Lung (tissue), 12 donors: ENCODE measurements around the gene ZGPAT. TPM values are rescaled to one million over a fixed set of nuclear protein-coding genes. Genes with fewer than 3 reads are reported as not detected.

Source experiments
- ATAC-seq: fragments of 200-7000 bp; cut with Tn5 transposase; one replicate; pipeline ENCODE4 v1.9.1; 2020; ENCODE audit warnings: moderate number of reproducible peaks; ENCODE audit not compliant: insufficient read depth, low FRiP score
- DNase-seq, 3 donors: peaks; one replicate each; pipeline ENCODE4 v3.0.0-alpha.2; 2013 to 2017
- H3K27ac ChIP-seq, 2 donors: one replicate each; pipeline ENCODE4 v1.5.1; 2013; ENCODE audit warnings: mild to moderate bottlenecking in 2 of 2, moderate library complexity in 2 of 2, control low read depth in 1 of 2, inconsistent platforms in 1 of 2, low read depth in 1 of 2, low read length in 1 of 2
- H3K27me3 ChIP-seq, 3 donors: one replicate each; pipeline ENCODE4 v1.5.1; 2013; ENCODE audit warnings: low read length in 2 of 3; ENCODE audit not compliant: control insufficient read depth in 3 of 3, insufficient read depth in 3 of 3
- H3K36me3 ChIP-seq, 4 donors: one replicate each; pipeline ENCODE4 v1.5.1; 2013; ENCODE audit warnings: low read length in 4 of 4, mild to moderate bottlenecking in 1 of 4, moderate library complexity in 1 of 4; ENCODE audit not compliant: control insufficient read depth in 4 of 4, insufficient read depth in 4 of 4
- H3K4me1 ChIP-seq, 5 donors: one replicate each; pipeline ENCODE4 v1.5.1; 2013; ENCODE audit warnings: low read length in 5 of 5, mild to moderate bottlenecking in 2 of 5, moderate library complexity in 1 of 5; ENCODE audit not compliant: control insufficient read depth in 5 of 5, insufficient read depth in 5 of 5
- H3K4me3 ChIP-seq: one replicate; pipeline ENCODE4 v1.5.1; 2013; ENCODE audit warnings: mild to moderate bottlenecking, control low read depth, moderate library complexity
- H3K9ac ChIP-seq, 2 donors: one replicate each; pipeline ENCODE4 v1.5.1; 2013; ENCODE audit warnings: low read length in 2 of 2, control low read depth in 1 of 2; ENCODE audit not compliant: insufficient read depth in 1 of 2
- H3K9me3 ChIP-seq, 4 donors: one replicate each; pipeline ENCODE4 v1.5.1; 2013; ENCODE audit warnings: low read length in 3 of 4, mild to moderate bottlenecking in 1 of 4, moderate library complexity in 1 of 4; ENCODE audit not compliant: control insufficient read depth in 4 of 4, insufficient read depth in 3 of 4
- WGBS, 2 donors: extraction: QIAGEN DNeasy Blood & Tissue Kit; methylation state at CpG; one replicate each; pipeline ENCODE4 v1.1.7; 2013; 5-methylcytosine and 5-hydroxymethylcytosine counted together
- polyA plus RNA-seq, 2 donors: library from polyadenylated mRNA; stranded (reverse); fragments of 200-250 nt; gene quantifications; one replicate each; pipeline ENCODE4 v1.2.1, GENCODE V29; 2013
- total RNA-seq, 2 donors: library from RNA; depleted of rRNA in 1 of 2; stranded (reverse); fragments of >200 nt in 1 of 2; gene quantifications; one replicate each; pipeline ENCODE4 v1.2.1, GENCODE V29; 2014 to 2021
- TF ChIP-seq, protein P1 (sequence below): IDR thresholded peaks from 2 replicates; pipeline ENCODE4 v1.5.1; 2012; ENCODE audit warnings: mild to moderate bottlenecking; ENCODE audit errors: control extremely low read depth, extremely low read depth
- donor health status: control.
- donor health status: control.
- donor health status: Bipolar disorder and iron deficiency.
- donor health status: healthy.
- donor health status: DM: yes; HTN: yes; CAD: no.

The ZGPAT gene
- total and polyA plus RNA-seq, 4 donors, result 18.3 to 45.0 (median 33.7) TPM

DNA sequence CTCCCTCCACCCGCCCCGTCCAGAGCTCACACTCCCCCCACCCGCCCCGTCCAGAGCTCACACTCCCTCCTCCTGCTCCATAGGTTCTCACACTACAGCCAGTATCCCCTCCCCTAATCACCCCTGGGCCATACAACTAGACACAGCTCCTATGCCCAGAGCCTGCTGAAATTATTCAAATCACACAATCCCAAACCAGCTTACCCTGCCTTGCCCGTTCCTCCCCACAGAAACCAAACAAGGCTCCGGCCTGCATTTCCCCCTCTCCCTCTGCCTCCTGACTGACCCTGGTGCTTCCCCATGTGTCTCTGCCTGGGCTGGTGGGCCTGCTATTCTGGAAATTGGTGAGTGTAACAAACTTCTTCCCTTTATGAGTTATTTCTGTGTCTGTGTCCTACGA, 50.3 kb downstream of the ZGPAT start:
- Histone ChIP-seq H3K27ac (no peak overlapping the region), H3K4me1 (no peaks in the 10 kb centered on the region), H3K9ac (no peak overlapping the region), H3K27me3 (no peaks in the 10 kb centered on the region), H3K9me3 (no peaks in the 10 kb centered on the region), H3K36me3 (no peaks in the 10 kb centered on the region), H3K4me3 (no peak overlapping the region)
- ATAC-seq (no peak), DNase-seq (no peak)
- TF ChIP-seq, protein P1, sequence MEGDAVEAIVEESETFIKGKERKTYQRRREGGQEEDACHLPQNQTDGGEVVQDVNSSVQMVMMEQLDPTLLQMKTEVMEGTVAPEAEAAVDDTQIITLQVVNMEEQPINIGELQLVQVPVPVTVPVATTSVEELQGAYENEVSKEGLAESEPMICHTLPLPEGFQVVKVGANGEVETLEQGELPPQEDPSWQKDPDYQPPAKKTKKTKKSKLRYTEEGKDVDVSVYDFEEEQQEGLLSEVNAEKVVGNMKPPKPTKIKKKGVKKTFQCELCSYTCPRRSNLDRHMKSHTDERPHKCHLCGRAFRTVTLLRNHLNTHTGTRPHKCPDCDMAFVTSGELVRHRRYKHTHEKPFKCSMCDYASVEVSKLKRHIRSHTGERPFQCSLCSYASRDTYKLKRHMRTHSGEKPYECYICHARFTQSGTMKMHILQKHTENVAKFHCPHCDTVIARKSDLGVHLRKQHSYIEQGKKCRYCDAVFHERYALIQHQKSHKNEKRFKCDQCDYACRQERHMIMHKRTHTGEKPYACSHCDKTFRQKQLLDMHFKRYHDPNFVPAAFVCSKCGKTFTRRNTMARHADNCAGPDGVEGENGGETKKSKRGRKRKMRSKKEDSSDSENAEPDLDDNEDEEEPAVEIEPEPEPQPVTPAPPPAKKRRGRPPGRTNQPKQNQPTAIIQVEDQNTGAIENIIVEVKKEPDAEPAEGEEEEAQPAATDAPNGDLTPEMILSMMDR, result no peak
- WGBS, 2 donors, result 89 to 92% methylated on average over 7 of the region's 7 CpGs

DNA sequence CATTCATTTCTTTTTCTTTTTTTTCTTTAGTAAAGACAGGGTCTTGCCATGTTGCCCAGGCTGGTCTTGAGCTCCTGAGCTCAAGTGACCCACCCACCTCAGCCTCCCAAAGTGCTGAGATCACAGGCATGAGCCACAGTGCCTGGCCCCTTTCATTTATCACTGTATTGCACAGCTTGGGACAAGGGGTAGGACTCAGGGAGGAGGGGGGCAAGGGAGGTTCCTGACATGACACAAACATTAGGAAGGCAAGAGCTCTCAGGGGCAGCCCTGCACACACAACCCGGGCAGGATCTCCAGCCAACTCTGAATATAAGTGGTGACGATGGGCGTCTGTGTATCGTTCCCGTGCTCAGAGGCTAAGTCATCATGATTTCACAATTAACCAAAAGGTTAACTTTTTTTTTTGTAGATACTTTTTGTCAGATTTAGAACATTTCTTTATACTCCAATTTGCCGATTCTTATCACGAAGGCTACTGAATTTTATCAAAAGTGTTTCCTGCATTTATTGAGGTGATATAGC, 51.6 kb downstream of the ZGPAT start:
- WGBS, 2 donors, result 70 to 83% methylated on average over 7 of the region's 7 CpGs
- Histone ChIP-seq H3K9ac (no peak overlapping the region), H3K27ac (no peak overlapping the region), H3K4me1 (no peaks in the 10 kb centered on the region), H3K36me3 (no peaks in the 10 kb centered on the region), H3K27me3 (no peaks in the 10 kb centered on the region), H3K4me3 (no peak overlapping the region), H3K9me3 (no peaks in the 10 kb centered on the region)
- ATAC-seq, result no peak
- no peak for DNase-seq
- TF ChIP-seq, protein P1, result no peak

DNA sequence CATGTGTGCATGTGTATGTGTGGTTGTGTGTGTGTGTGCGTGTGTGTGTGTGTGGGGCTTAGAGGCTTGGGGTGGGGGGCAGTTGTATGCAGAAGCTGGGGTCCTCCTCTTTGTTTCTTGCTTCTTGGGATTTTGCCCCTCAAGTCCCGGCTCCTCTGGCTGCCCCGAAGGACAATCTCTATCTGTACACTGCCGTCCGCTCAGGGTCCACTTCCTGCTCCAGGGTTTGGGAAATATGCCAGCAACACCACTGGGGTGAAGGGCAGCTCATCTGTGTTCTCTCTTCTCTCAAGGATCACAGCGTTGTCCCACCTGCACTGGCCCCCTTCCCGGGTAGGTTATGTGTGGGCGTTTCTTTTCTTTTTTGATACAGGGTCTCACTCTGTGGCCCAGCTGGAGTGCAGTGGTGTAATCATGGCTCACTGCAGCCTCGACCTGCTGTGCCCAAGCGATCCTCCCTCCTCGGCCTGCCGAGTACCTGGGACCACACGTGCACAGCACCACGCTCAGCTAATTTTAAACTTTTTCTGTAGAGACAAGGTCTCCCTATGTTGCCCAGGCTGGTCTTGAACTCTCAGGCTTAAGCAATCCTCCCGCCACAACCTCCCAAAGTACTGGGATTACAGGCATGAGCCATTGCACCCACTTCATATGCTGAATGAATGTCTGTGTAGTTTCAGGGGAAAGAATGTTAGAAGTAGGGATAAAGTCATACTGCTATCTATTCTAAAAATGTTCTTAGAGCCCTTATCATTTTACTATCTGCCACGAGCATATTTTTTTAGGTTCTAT, 57.4 kb downstream of the ZGPAT start:
- Histone ChIP-seq H3K36me3 (peaks cover 0 to 18% (median 5%) of the 10 kb centered on the region in 4 donors), H3K9ac (no peak overlapping the region), H3K27me3 (no peaks in the 10 kb centered on the region), H3K4me3 (no peak overlapping the region), H3K27ac (no peak overlapping the region), H3K4me1 (no peaks in the 10 kb centered on the region), H3K9me3 (no peaks in the 10 kb centered on the region)
- 76 to 81% methylated on average over 16 of the region's 16 CpGs for WGBS, 2 donors
- TF ChIP-seq, protein P1, result no peak
- ATAC-seq, result no peak
- no peak for DNase-seq
